OCI-LY3 (cell line): ENCODE measurements around the gene TMEM150B.

Source experiments
- EZH2phosphoT487 ChIP-seq: fragments of 200-600 bp; shearing (Covaris generic); IDR thresholded peaks from 2 replicates; pipeline ENCODE4 v1.6.1; 2018; ENCODE audit warnings: antibody characterized with exemption, mixed run types, low read depth
- TF ChIP-seq, protein P1 (sequence below): fragments of 200-600, 300-600 bp; sonication (generic); IDR thresholded peaks from 2 replicates; pipeline ENCODE4 v1.5.1; 2014; ENCODE audit warnings: antibody characterized with exemption, low read length, low read depth

GRCh38 chr19:55362990-55363716 is 38.0 kb upstream of the TMEM150B start, which contains the start of gene GARIN5B:
- TF ChIP-seq, protein P1, sequence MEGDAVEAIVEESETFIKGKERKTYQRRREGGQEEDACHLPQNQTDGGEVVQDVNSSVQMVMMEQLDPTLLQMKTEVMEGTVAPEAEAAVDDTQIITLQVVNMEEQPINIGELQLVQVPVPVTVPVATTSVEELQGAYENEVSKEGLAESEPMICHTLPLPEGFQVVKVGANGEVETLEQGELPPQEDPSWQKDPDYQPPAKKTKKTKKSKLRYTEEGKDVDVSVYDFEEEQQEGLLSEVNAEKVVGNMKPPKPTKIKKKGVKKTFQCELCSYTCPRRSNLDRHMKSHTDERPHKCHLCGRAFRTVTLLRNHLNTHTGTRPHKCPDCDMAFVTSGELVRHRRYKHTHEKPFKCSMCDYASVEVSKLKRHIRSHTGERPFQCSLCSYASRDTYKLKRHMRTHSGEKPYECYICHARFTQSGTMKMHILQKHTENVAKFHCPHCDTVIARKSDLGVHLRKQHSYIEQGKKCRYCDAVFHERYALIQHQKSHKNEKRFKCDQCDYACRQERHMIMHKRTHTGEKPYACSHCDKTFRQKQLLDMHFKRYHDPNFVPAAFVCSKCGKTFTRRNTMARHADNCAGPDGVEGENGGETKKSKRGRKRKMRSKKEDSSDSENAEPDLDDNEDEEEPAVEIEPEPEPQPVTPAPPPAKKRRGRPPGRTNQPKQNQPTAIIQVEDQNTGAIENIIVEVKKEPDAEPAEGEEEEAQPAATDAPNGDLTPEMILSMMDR, result no peak
- TF ChIP-seq EZH2phosphoT487, result no peak
